GM21528 (cell line): ENCODE results near the gene PKNOX2.

ENCODE experiments used
- ATAC-seq: cut with Tn5 transposase; IDR thresholded peaks from one replicate; pipeline ENCODE4 v1.9.1; 2021; ENCODE audit warnings: mild to moderate bottlenecking, moderate library complexity; ENCODE audit not compliant: unreplicated experiment, low FRiP score

Gene PKNOX2

DNA sequence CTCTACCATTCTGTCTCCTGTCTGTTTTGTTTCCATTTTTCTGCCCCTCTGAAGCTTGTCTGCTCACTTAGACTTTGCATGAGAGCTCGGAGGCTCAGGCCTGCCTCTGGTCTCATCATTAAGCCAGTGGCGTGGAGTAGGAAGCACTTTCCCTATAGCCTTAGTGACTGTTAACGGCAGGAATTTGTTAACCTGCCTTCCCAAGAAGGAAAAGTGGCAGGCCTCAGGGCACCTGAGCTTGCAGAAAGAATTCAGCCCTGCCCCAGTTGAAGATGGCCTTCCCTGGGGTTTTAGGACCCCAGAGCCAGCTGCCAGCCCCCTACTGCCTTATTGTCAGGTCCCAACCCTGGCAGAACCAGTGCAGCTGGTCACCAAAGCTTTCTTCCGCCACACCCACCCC, 93.2 kb downstream of the PKNOX2 start:
- no peak for ATAC-seq

DNA sequence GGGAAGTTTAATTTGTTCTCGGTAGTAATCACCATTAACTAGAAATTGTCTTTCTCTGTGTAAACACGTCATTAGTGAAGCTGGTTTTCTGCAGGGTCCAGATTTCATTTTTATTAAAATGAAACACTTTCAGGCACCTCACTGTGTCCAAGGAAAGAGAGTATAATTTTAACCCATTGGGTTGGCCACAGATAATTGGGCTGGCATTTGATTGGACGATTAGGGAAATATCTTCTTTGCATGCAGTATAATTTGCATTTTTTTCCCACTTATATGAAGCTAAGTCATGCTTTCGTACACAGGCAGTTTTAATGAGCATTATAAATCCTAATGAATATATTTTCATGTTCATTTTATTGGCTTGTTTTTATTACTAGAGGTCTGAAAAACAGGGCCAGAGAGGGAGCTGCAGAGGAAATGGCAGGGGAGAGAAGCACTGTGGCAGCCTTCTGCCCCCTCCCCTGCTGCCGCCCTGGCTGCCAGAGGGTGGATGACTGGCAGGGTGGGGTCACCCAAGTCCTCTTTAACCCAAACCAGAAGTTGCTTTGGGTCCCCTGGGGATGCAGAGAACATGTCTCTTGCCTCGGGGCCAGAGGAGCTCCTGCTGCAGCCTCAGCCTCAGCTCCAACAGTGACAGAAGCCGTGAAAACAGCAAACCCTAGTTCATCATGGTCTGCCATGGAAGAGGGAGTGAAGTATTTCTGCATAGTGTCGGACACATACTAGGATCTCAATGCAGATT, 93.9 kb downstream of the PKNOX2 start:
- ATAC-seq: no peak

DNA sequence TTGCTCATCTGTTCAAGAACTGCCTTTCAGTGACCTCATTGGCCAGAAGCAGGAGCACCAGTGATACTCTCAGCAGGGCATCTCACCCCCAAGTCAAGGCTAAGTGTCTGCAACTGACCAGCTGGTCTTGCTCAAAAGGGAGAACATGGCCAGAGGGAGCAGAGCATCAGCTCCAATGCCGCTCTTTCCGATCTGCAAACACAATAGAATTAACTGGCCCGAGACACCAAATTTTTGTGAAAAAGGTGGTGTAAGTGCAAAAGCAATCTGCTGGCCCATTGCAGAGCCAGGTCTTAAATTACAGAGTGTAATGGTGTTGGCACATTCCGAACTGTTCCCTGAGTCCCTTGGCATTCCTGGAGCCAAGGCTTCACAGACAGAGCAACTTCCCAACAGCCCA, 97.0 kb downstream of the PKNOX2 start:
- ATAC-seq: no peak

DNA sequence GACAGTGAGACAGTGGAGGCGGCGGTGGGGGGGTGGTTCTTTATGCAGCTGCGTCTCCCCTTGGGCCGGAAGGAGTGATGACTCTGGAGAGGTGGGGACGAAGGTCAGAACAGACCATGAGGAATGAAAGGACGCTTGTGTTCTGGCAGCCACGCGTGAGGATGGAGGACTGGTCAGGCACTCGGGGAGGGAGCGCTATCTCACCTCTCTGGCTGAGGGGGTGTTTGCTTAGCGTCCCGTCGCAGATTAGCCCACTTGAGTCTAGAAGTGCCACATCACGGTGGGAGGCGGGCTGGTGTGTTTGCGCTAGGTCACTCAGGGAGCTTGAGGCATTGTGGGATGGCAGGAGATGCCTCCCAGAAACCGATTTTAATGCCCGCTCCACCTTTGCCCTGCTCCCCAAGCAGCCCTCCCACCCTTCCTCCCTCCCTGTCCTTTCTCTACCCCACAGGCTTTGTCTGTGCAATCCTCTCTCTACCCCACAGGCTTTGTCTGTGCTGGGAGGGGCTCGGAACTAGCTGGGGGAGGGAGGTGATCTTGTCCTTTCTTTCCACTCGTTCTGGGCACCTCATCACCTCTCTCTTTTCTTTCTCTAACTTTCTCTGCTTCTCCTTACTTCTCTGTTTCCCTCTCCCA, 97.8 kb downstream of the PKNOX2 start:
- ATAC-seq: no peak

DNA sequence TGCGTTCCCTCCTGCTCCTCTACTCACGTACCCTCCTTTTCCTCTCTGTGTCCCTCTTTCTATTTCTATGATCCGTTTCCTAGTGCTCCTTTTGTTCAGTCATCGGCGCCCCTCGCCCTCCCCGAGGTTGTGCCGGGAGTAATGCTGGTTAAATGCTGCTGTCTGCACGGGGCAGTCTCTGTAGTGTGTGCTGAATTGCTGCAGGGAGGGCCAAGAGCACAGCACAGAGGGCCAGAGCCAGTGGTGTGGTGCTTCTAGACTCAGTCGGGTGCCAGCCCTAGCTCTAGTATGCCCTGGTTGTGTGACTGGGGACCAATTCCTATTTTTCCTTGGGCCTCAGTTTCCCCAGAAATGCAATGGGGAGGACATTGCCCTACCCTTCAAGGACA, 98.3 kb downstream of the PKNOX2 start:
- no peak for ATAC-seq

DNA sequence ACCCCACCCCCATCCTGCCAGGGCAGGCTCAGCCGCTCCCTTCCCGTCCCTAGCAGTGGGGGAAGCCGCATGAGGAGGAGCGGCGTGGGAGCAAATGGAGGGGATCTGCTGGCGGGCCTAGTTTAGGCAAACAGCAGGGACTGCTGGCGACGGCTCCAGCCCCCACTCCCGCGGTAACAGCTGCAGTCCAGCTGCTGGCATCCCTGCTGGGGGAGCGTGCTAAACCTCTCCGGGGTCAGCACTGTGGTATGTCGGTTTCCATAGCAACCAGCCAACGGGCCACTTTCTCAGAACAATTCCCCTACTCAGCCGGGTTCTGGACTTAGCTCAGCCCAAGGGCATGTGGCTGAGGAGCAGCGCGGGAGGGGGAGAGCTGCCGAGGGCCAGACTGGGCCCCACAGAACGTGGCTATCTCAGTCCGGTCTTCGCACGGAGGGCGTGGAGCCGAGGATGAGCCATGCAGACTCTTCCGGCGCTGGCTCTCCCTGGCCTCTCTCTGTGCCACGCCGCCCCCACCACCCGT, 98.8 kb downstream of the PKNOX2 start:
- ATAC-seq: no peak

DNA sequence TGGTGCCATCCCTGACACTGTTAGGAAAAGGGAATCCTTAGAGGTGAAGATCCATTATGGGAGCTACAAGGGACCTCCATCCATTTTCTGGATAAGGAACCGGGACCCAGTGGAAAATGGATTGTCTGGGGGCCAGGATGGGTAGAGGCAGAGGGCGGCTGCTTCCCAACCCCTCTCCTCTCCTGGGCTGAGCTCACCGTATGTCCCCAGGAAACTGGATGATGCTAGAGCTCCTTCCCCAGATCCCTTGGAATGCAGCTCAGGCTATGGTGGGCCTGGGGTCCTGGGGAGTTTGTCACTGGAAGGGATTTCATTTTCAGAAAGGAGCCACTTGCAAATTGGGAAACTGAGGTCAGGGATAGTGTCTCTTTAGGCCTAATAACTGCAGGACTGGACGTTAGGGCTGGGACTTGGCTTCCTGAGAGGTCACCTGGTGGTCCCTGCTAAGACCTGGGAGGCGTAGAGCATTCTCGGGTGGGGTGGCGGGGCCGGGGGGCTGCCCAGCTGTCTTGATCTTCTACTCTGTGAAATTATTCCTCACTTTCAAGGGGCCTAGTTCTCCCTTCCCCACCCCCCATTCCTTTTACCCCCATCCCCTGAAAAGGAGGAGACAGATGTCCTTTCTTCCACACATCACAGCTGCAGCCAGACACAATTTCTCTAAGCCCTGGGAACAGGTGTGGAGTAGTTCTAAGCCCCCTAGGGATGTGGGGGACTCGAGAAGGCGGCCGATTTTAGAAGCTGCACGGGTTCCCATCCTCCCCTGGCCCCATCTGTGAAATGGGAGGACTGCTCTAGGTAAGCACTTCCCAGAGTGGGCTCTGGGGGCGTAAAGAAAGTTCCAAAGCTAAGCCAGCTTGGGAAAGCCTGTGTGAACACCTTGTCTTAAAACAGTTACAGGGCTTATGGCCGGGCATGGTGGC, 99.8 kb downstream of the PKNOX2 start:
- ATAC-seq: no peak

DNA sequence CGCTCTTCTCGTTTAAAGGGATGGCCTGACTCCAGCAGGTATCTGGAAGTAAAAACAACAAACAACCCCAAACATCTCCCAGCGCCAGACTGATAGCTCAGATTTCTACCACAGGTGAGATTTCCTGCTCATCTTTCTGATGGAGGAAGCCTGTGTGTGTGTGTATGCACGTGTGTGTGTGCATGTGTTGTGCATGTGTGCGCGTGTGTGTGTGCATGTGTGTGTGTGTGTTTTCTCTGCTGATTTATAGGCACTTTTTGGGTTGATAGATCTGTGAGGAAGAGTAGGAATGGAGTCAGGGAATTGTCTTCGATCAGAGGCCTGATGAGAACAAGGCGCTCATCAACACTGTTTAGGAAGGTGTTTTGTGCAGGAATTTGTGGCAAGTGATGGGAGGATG, 103.0 kb downstream of the PKNOX2 start:
- no peak for ATAC-seq

DNA sequence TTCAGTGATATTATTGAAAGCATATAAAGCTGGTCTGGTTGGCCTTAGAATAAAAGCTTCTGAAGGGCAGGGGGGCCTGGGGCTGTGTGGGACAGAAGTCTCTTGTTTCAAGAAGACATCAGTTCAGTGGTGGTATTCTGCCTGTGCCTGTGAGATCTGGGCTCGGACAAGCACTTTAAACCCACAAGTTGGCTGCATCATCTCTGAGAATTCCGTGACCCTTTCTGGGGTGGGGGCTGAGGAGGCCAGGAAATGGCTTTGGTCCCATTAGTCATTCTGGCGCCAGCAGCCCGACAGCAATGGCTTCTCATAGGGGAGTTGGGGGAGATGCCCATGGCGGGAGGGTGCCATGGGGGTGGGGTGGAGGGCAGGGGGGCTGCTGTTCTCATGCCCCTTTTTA, 104.1 kb downstream of the PKNOX2 start:
- no peak for ATAC-seq

DNA sequence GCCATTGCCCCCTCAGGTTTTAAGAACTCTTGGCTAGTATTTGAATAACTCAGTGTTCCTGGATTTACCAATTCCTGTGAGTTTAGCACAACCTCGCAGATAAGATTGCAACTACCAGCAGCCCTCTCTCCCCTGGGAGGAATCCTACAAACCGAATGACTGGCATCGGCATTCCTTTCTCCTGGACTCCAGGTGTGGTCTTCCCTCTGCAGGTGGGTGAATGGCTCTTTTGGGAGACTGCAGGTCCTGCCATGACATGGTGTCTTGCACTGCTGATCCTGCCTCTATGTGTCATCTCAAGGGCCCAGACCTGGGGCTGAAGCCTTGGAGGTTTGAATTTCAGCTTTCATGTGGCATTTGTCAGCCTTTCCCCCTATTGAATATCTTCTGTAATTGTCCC, 105.6 kb downstream of the PKNOX2 start:
- ATAC-seq: no peak

DNA sequence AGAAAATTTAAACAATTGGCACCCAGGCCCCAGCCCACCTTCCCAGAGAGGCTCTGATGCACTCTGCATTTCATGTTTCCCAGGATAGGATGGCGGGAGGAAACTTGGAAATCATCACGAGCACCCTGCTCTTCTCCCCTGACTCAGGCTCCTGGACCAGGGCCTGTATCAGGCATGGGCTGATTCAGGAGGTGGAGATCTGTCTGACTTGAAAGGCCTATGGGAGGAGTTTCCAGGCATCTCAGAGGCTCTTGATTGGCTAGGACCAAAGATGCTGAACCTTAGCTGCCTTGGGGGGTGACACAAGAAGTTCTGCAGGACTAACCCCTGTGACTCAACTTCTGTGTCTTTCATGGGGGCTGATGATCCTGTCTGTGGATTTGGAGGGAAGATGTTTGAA, 106.2 kb downstream of the PKNOX2 start:
- no peak for ATAC-seq

DNA sequence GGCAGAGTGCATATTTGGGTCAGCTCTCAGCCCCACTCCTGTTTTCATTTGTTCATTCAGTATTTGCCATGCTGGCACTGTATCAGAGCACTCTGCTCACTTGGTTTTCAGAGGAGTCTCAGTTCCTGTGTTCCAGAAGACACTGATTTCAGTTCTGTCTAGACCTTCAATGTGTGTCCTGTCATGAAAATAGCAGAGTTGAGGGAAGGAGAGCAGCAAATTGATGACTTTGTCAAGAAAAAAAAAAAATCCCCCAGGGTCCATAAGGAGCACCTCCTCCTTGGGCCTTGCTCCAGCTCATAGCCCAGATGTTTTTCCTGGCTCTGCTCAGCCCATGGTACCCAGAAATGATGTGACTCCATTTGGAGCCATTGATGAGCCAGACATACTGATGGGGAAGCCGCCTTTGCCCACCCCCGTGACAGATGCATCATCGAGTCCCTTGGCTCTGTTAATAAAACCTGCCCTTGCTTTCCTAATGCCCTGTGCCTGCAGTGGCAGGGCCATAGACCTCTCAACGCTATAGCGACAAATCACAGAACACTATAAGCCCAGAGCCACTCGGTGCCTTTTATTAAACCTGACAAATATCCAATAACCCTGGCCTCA, 107.0 kb downstream of the PKNOX2 start:
- ATAC-seq: no peak

DNA sequence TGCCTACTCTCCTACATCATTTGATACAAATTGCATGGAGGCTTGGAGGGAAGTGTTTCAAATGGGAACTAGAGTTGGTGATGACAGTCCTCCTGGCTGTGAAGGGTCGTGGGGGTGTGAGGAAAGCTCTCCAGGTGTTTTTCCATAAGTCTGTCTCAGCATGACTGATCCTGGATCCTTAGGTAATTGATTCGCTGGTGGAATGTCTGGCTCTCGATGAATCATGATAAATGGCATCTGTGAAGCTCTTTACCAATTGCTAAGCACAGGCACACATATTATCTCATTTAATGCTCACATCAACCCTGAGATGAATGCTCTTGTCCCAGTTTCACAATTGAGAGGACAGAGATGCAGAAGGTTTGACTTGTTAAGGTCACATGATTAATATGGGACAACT, 107.5 kb downstream of the PKNOX2 start:
- ATAC-seq: no peak

DNA sequence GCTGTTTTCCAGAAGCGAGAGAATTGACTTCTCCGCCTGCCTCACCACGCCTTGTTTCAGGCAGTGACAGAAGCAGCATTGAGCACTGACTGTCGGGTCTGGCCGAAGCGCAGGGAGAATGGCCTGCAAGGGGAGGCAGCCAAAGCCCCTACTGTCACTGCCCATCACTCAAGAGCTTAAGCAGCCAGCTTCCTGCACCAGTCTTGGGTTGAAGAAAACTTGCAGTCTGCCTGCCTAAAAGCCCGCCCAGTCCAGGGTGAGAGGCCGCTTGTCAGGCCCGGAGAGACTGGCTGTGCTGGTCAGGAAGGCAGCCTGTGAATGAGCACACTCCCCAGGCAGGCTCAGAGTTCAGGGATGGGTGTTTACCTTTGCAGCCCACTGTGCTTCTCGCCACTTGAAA, 108.3 kb downstream of the PKNOX2 start:
- ATAC-seq: no peak

DNA sequence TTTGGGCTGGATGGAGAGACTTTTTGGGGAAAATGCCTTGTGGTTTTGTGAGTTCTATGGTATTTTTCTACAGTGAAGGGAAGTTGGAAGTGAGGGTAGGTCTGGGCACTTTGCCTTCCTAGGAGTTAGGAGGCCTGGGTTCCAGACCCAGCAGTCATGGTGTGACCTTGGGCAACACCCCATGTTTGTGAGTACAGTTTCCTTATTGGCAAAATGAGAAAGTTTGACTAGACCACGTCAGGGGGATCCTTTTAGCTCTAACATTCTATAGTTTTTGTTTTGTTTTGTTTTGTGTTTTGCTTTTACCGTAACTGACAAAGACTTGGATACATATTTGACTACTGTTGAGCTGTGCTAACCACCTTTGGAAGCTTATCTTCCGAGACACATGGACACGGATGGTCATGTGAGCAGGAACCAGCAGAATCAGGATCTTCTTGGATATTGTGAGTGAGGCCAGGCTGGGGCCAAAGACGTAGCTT, 109.0 kb downstream of the PKNOX2 start:
- ATAC-seq: no peak

DNA sequence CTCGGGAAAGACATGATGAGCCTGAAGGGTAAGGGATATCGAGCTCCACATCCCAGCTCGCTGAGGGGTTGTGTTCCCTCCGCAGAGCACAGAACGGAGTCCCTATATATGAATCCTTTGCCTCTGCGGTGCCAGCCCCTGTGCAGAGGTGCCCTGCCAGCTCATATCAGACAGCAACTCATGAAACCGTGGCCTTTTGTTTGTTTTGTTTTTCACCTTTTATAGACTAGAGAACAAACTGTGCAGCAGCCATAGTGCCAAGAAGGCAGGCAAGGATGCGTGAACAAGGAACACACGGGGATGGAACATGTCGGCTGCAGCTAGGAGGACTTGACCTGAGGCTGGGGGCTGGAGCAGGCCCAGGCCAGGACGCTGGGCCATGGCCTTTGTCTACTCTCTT, 109.8 kb downstream of the PKNOX2 start:
- no peak for ATAC-seq

DNA sequence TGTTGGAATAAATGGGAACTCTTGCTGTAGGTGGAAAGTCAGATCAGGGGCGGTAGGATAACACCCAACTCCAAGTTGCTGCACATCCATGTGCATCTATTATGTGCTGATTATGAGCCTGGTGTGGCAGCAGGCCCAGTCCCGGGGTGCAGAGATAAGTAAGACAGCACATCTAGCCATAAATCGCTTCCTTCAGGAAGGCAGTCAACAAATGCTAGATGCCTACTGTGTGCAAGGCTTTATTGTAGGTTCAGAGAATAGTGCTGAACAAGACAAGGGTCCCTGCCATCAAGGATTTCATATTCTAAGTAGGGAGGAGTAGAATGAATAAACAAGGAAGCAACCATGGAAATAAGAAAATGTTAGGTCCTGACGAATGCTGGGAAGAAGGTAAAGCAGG, 110.2 kb downstream of the PKNOX2 start:
- ATAC-seq: no peak

DNA sequence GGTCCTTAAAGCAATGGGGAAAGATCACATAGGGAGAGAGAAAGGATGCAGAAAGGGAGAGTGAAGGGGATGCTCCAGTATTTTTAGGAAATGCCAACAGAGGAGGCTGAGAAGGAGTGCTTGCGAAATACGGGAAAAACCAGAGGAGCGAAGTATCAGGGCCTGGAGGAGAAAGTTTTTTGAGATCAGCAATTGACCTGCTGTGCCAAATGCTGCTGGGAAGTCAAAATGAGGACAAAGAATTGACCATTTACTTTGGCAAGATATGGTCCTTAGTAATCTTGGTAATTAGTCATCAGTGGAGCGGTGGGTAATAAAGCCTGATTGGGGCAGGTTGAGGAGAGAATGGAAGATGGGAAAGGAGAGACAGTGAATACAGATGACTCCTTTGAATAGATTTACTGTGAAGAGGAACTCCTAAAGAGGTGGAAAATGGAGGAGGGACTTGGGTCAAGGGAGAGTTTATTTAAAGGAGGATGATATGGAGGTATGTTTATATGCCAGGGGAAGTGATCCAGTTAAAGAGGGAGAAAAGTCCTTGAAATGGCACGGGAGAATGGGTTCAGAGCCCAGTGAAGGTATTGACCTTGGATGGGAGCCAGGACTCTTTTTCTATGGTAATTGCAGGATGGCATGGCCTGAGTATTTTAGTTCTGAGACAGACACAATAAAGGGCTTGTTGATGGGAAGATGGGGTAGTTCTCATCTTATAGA, 111.5 kb downstream of the PKNOX2 start:
- ATAC-seq: no peak

DNA sequence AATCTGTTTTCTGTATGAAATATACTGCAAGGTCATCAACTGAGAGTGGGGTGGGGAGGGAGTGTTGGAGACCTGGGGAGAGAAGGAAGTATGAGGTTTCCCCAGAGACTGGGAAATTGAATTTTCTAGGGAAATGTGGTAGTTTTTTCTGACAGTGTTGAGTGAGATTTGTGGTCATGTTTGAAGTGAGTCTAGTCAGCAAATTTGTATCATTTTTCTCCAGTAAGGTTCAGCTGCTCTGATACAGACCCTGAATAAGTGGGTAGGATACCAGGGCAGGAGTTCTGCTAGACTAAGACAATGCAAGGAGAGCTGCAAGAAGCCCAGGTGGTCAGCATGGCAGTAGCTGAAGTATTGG, 112.0 kb downstream of the PKNOX2 start:
- ATAC-seq: no peak
